Testis (tissue), 2 donors: ENCODE data around the gene ZFC3H1.

Source experiments
- POLR2A ChIP-seq: fragments of 450-650 bp; IDR thresholded peaks from one replicate; pipeline ENCODE4 v1.6.1; 2017; ENCODE audit warnings: antibody characterized with exemption, mild to moderate bottlenecking, moderate library complexity
- TF ChIP-seq, protein P1 (sequence below), 3 experiments: fragments of 450-650 bp in 2 of 3; fragments of 200-600 bp in 1 of 3; sonication (generic) in 1 of 3; IDR thresholded peaks; one replicate each; pipeline ENCODE4 v1.5.1; 2016 to 2019; ENCODE audit warnings: antibody characterized with exemption in 3 of 3, mild to moderate bottlenecking in 2 of 3, moderate library complexity in 1 of 3

DNA sequence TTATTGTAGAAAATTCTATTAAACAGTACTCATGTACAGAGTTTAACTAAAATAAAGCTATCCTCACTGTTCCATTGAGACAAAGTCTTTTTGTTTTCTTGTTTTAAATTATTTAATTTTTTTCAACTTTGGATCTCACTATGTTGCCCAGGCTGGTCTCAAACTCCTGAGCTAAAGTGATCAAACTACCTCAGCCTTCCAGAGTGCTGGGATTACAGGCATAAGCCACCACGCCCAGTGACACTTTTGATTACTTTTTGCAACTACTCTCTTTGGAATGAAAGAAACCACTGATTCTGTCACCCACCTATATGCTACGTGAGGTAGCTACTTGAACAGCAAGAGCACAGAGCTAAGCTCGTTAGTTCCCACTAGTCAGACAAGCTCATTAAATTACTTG, 17.1 kb downstream of the ZFC3H1 start:
- TF ChIP-seq, protein P1, sequence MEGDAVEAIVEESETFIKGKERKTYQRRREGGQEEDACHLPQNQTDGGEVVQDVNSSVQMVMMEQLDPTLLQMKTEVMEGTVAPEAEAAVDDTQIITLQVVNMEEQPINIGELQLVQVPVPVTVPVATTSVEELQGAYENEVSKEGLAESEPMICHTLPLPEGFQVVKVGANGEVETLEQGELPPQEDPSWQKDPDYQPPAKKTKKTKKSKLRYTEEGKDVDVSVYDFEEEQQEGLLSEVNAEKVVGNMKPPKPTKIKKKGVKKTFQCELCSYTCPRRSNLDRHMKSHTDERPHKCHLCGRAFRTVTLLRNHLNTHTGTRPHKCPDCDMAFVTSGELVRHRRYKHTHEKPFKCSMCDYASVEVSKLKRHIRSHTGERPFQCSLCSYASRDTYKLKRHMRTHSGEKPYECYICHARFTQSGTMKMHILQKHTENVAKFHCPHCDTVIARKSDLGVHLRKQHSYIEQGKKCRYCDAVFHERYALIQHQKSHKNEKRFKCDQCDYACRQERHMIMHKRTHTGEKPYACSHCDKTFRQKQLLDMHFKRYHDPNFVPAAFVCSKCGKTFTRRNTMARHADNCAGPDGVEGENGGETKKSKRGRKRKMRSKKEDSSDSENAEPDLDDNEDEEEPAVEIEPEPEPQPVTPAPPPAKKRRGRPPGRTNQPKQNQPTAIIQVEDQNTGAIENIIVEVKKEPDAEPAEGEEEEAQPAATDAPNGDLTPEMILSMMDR (IDR thresholded peaks at IDR 0.05), result no peak
- TF ChIP-seq POLR2A, result no peak
